ENCODE measurements around the gene DCDC2B.
A peak's percentile ranks its signal among the peaks of the same experiment; 100 is the strongest.
"Not testable (repeated sequence)": the region's sequence is repeated elsewhere in the genome, so short reads cannot be mapped to it uniquely, and the experiment has no call there.

Gene DCDC2B

DNA sequence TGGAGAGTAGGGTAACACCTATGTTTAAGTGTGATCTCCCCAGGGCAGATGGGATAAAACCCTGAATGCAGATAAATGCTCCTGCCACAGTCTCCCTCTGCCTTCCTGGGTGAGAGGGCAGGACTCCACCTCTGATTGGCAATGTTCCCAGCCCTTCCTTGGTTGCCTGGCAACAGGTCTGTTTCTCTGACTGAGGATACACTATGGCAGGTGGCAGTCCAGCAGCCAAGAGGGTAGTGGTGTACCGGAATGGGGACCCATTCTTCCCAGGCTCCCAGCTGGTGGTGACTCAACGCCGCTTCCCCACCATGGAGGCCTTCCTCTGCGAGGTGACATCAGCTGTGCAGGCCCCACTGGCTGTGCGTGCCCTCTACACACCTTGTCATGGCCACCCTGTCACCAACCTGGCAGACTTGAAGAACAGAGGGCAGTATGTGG is at the start of gene DCDC2B:
DCDC2B (plus strand) TSS at position 199 of the 438 bp plus-strand sequence; CDS start at position 204, 5 bp downstream.
- DNase-seq = no peak

DNA sequence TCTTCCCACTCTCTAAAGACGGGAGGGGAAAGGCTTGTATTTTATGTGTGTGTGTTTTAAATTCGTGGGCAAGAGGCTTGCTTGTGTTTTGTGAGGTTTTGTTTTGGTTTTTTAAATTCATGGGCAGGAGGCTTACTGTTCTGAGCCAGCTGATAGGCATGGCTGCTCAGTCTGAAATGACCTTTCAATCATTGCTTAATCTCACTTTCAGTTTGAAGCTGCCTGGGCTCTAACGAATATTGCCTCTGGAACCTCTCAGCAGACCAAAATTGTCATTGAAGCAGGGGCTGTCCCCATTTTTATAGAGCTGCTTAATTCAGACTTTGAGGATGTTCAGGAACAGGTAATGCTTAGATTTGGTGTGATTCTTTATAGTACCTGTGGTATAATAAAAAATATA is 49.7 kb upstream of the DCDC2B start:
- DNase-seq = no peak

DNA sequence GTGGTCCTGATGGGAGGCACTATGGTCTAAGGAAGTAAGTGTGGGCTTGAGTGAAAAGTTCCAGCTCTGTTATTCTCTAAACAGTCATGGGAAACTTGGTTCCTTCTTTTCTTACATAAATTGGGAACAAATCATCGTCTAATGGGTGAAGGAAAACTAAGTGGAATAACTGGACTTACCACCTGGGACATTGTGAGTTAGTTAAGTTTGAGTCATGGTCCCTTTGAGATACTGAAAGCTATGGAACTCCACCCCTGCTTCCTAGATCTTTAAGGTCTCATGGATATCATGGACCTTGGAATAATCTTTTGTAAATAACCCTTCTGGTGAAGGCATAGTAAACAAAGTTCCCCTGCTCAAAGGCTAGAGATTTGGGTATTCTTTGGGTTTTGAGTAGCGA is 45.5 kb upstream of the DCDC2B start:
- DNase-seq = no peak

DNA sequence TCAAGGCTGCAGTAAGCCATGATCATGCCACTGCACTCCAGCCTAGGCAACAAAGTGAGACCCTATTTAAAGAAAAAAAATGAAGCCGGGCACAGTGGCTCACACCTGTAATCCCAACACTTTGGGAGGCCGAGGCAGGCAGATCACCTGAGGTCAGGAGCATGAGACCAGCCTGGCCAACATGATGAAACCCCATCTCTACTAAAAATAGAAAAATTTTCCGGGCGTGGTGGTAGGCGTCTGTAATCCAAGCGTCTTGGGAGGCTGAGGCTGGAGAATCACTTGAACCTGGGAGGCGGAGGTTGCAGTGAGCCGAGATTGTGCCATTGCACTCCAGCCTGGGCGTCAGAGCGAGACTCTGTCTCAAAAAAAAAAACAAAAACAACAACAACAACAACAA is 43.3 kb upstream of the DCDC2B start:
- DNase-seq = not testable (repeated sequence)

DNA sequence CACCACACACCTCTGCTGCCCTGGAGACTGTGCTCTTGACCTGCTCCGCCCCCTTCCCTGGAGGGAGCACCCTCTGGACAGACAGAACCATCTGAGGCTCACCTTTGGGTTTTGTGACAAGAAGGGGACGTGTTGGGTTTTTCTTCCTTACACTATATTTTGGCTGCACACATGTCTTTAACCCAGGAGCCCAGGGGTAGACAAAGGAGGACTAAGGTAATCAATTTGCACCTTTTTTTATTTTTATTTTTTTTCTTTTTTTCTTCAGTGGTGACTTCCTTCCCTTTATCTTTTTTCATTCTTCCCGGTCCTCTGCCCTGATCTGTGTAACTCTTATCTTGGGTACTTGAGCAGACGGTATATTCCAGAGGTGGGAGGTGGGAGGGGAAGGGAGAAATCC is 37.9 kb upstream of the DCDC2B start:
- DNase-seq = no peak

DNA sequence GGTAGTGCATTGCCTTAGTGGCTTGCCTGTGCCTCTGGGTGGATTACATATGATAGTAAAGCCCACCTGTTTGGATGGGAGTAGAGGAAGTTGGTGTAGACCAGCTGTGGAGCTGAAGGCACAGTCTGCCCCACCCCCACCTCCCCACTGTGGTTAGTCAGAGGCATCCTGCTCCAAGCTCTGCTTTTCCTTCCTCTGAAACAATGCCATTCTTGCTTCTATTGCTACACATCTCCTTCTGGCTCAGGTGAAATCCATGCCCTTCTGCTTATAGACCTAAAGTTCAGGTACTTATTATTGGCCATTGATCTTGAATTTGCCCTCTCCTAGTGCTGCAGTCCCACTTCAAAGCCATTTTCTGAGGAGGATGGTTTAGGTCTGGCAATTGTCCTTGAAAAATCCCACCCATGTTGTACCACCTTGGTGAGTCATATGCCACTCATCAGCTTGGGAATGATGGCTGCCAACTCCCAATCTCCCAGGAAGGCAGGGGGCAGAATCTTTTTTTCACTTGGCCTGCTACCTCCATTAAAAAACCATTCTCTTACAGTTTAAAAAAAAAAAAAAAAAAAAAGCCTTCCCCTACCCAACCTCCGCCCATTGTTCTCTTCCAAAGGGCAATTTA is 36.2 kb upstream of the DCDC2B start:
- DNase-seq = no peak

DNA sequence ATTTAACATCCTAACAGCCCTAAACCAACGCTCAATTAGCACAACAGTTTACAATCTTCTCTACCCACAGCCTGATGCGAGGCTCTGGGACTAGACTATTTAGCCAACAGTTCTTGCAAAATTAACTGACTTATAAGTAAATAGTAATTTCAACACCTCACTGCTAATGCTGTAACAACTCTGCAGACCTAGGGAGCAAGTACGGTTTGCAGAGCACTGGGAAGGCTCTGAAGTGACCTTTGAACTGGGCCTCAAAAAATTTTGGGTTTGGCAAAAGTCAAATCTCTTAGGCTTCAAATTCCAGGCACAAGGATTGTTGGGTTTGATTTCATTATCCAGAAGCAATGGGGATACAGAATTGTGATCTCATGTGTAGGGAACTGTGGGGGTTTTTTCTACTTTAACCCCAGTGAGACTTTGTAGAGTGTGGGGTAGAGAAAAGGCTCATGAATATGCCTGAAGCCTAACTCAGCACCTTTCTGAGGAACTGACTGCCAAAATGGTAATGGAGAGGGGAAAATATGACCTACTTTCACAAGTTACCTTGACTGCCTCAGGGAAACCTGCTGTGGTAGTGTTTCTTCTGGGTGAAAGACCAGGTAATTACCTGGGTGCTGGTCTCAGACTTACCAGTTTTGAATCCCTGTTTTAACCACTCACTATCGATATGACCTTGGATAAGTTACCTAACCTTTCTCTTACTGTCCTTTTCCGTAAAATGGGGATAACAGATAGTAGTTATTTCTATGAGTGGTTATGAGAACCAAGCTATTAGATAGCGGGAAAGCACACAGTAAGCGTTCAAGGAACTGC is 30.3 kb upstream of the DCDC2B start:
- no peak for DNase-seq

DNA sequence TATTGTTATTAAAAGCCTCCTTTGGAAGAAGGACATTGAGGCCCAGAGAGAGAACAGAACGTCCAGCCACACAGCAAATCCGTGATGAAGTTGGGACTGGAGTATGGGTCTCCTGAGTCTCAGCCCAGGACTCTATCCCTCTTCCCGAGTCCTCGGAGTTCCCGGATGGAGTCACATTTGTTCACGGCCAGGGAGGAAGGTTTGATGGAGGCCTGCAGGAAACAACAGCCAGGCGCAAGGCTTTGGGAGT is 29.8 kb upstream of the DCDC2B start:
- DNase-seq = no peak

DNA sequence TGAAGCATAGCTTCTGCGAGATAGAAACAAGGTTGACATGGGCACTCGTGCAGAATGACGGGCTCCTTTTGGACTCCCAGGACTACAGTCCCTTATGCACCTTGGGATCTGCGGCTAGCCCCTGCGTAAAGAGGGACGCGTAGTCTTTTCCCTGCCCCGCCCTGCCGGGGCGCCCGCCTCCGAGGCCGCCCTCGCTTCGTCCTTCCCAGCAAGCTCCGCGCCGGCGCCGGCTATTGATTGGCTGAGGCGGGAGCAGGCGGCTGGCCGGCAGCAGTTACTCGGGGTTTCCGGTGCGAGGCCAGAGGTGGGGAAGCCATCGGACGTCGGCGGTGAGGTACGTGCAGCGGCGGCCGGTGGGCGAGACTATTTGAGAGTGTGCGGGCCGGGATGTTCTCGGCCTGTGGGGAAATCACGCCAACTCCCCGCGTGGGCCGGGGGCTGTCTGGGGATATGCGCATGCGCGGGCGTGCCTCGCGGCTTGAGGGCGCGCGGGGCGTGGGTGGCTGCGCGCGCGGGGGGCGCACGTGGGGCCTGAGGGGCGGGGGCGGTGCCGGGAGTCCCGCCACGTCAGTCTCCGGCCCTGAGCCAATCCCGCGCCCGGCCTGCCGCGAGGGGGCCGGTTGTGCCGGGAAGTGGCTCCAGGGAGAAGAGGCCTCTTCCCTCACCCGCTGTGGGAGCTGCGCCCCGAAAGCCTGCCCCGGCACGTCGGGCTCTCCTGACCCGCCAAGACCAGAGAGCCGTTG is 29.3 kb upstream of the DCDC2B start, which contains the start of gene TXLNA:
TXLNA (plus strand) TSS at position 233 of the 743 bp plus-strand sequence. CDS start 671 bp downstream, outside the sequence.
- DNase-seq = peak; percentile 89 to 92

DNA sequence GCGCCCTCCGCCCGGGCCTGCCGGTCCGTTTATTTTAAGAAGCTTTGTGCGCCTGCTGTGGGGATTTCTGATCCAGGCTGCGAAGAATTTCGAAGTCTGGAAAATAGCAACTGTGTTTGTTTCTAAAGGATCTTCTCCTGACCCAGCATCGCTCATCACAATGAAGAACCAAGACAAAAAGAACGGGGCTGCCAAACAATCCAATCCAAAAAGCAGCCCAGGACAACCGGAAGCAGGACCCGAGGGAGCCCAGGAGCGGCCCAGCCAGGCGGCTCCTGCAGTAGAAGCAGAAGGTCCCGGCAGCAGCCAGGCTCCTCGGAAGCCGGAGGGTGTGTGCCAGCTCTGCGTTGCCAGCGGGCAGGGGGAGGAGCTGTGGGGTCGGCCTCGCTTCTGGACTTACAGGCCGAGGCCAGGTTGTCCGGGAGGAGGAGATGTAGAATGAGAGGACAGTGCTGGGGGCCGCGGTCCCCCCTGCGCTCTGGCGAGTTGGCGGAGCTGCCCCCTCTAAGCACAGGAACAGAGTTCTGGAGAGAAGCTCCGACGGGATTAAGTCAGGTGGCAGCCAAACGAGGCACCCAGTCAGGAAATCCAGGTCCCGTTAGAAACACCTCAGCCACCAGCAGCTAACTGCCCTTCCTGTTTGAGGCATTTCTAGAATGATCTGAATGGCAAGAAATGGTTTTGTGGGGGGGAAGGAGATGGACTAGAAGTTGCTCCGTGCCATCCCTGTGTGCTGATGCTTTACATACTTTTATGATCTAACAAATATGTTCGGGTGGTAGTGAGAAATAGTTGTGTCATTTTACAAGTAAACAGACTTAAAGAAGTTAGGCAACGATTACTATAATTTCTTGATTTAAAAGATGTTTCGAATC is 28.5 kb upstream of the DCDC2B start:
- DNase-seq = peak; percentile 16 to 17

DNA sequence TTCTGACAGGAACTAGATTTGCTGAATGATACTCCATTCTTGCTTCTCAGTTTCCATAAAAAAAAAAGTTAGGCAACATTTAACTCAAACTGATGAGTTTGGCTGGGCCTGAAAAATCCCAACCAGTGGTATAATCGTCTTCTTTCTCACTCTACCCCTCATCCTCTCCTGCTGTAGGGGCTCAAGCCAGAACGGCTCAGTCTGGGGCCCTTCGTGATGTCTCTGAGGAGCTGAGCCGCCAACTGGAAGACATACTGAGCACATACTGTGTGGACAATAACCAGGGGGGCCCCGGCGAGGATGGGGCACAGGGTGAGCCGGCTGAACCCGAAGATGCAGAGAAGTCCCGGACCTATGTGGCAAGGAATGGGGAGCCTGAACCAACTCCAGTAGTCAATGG is 27.8 kb upstream of the DCDC2B start:
- DNase-seq = no peak

DNA sequence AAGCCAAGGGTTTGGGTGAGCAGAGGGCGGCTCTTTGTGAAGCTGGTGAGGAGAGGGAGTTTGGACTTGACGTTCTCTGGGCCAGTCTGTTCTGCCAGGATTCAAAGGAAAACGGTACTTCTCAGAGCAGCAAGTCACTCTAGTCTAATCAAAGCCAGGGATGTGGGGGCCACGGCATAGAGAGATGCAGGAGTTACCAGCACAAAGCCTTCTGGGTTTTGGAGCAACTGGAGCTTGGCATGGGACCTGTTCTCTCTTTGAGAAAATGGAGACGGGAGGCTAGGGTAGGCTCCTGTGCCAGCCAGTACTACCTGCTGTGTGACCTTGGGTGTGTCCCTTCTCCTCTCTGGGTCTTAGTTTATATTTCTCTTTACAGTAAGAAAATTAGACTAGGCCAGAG is 27.3 kb upstream of the DCDC2B start:
- DNase-seq = no peak

DNA sequence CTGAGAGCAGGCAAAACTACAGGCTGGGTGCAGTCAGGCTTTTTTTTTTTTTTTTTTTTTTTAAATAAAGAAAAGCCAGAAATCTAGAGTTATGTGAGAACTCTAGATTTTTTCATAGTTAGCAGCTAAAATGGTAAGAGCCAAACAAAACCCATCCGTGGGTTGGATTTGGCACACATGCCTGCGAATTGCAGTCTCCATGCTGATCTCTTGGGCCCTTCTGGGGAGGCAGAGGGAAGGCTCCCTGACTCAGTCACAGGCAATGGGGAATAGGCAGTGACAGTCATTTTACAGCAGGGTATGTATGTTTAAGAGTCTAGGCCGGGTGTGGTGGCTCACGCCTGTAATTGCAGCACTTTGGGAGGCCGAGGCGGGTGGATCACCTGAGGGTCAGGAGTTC is 26.8 kb upstream of the DCDC2B start:
- DNase-seq = no peak

DNA sequence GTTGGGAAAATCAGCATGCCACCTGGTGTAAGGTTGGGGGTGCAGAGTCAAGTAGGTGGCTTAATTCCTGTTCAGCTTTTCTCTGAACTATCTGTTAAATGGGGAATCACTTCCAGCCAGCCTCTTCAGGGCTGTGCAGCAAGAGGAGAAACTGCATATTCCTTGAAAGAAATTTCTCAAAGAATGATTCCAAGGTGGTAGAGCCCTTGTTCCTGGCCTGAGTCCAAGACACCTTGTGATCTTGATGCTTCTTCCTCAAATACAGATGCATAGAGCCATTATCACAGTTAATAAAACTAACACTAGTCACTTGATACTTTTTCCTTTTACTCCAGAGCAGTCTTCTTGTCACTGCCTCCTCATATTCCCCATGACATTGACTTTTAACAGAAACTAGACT is 24.2 kb upstream of the DCDC2B start:
- DNase-seq = no peak

DNA sequence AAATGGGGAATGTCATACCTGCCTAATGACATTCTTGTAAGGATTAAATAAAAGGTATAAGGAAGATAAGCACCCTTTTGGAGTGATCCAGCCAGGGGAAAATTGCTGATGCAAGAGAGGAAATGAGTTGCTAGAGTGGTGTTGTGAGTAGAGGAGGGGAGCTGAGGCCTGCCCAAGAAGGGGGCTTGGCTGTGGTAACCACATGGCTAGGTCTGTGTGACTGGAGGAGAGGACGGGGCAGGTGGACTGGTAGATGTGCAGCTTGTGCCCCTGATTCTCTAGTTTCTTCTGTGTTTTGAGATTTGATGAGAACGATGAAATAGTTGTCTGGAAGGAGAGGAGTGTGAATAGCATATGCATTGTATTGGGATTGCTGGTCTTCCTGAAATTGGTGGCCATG is 22.8 kb upstream of the DCDC2B start:
- DNase-seq = no peak

DNA sequence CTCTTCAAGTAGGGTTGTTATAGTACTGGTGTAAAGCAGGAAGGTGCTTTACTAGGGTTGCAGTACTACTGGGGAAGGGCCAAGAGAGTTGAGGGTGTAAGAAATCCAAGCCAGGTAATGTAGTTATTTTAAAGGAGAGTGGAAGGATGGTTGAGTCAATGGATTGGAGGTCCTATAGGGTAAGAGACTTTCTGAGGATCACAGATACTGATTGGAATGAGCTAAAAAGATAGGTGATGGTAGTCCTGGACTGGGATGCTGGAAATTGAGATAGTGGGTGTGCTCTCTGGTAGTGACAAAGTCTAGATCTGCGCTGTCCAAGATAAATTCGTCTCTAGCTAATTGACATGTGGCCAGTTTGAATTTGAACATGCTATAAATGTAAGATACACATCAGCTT is 22.4 kb upstream of the DCDC2B start:
- no peak for DNase-seq

DNA sequence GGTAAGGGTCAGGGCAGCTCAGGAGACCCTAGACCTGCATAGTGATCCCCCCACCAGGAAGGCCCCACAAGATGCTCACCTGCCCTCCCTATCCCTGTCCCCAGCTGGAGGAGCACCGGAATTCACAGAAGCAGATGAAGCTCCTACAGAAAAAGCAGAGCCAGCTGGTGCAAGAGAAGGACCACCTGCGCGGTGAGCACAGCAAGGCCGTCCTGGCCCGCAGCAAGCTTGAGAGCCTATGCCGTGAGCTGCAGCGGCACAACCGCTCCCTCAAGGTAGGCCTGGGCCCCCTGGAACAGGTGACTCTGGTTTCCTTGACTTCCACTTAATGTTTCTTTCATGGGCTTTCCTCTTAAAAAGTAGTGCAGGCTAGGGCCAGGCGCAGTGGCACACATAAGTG is 21.0 kb upstream of the DCDC2B start:
- no peak for DNase-seq

DNA sequence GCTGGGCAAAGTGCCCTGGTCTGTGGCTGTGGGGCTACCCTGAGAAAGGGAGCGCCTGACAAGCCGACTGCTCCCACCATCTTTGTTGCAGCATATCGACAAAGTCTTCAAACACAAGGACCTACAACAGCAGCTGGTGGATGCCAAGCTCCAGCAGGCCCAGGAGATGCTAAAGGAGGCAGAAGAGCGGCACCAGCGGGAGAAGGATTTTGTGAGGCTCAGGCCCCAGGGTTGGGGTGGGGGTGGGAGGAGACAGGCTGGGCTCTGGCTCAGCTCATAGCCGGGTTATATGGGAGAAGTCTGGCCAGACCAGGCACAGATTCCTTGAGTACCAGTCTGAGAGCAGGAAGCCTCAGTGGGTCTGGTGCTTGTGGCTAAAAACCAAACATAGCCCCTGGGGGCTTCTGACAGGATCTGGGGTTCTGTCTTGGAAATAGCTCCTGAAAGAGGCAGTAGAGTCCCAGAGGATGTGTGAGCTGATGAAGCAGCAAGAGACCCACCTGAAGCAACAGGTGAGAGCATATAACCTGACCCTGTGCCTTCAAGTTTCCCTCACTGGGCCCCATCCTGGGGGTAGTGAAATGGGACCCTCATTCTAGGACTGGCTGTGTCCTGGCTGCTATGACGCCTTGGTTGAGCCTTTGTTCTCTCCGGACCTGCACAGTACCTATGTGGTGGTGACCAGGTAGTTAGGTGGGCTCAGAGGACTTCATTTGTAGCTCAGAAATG is 16.5 kb upstream of the DCDC2B start:
- DNase-seq = no peak

DNA sequence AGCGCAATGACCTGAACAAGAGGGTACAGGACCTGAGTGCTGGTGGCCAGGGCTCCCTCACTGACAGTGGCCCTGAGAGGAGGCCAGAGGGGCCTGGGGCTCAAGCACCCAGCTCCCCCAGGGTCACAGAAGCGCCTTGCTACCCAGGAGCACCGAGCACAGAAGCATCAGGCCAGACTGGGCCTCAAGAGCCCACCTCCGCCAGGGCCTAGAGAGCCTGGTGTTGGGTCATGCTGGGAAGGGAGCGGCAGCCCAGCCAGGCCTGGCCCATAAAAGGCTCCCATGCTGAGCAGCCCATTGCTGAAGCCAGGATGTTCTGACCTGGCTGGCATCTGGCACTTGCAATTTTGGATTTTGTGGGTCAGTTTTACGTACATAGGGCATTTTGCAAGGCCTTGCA is 13.9 kb upstream of the DCDC2B start:
- no peak for DNase-seq

DNA sequence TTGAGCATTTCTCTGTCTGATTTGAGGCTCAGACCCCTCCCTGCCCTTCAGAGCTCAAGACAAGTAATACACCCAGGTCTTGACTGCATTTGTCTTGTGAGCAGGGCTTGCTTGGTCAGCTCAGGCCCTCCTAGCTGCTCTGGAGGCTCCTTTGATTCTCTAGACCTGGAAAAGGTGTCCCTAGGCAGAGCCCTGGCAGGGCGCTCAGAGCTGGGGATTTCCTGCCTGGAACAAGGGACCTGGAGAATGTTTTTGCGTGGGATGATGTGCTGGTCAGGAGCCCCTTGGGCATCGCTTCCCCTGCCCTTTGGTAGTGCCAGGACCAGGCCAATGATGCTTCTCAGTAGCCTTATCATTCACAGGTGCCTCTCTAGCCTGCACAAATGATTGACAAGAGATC is 13.4 kb upstream of the DCDC2B start:
- no peak for DNase-seq

DNA sequence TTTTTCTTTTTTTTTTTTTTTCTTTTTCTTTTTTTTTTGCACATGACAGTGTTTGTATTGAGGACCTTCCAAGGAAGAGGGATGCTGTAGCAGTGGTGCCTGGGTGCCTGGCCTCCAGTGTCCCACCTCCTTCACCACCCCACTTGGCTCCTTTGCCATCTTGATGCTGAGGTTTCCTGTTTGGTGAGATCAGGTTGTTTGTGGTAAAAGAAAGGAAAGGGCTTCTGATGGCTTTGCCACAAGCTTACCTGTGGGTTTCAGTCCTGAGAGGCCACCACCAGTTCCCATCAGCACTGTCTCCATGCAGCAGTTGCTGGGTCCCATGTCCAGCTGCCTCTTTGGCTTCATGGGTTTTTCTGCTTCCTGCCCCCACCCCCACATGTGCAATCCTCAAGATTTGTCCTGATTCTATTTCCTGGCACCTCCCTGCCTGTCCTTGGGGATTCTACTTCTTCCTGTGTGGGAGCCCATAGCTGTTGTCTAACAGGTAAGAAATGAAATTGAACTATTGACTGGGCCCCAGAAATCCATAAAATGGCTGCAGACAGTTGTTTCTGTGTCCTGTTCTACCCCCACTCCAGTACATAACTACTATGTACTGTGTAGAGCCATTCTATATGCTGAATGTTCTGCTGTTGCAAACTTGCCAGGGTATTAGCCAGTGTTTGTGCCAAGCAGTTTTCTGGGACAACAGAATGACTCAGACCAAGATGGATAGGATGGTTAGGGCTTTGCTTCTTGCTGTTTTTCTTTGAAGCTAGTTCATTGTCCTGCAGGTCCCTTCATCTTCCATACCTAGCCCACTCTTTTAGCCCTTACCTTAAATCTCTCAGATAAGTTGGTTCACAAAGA is 12.7 kb upstream of the DCDC2B start:
- DNase-seq = no peak
